Cardiac septum (tissue), 1 donor: ENCODE measurements around the gene TBC1D23. TPM values are rescaled to one million over a fixed set of nuclear protein-coding genes. Genes with fewer than 3 reads are reported as not detected.
"Not testable (repeated sequence)": the region's sequence is repeated elsewhere in the genome, so short reads cannot be mapped to it uniquely, and the experiment has no call there.

Experiments
- DNase-seq: peaks from one replicate; pipeline ENCODE4 v3.0.0-alpha.2; 2020; ENCODE audit warnings: low spot score
- intact Hi-C: fragments of 100-400 bp; cut with DNase I; formaldehyde crosslinking; loops from one replicate; pipeline ENCODE4 v1.14.0; 2022
- total RNA-seq: library from RNA; stranded (reverse); fragmentation: NEBNext Ultra II Directional; extraction: Animal tissue kit (Norgen Biotek cat#: 25700); gene quantifications from one replicate; pipeline ENCODE4 v1.2.1, GENCODE V29; 2021
- donor health status: DM: no; HTN: no; CAD: no.

The TBC1D23 gene
- total RNA-seq, 1 donor from 2014 or later = 35.1 TPM

DNA sequence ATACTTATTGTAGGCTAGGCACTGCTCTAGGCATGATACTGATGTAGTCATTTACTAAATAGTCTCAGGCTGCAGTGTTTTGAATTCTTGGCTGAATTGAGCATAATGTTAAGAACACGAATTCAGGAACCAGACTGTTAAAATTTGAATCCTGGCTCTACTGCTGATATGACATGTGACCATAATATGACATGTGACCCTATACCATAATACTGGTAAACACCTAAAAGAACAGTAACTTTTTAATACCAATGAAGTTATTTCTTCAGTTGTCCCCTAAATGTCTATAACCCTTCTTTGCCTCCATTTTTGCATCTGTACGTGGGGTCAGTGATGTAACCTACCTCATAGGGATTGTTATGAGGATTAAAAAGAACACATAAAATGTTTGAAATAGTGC, 18.1 kb downstream of the TBC1D23 start:
- intact Hi-C loops = no loop called here
- no peak for DNase-seq

DNA sequence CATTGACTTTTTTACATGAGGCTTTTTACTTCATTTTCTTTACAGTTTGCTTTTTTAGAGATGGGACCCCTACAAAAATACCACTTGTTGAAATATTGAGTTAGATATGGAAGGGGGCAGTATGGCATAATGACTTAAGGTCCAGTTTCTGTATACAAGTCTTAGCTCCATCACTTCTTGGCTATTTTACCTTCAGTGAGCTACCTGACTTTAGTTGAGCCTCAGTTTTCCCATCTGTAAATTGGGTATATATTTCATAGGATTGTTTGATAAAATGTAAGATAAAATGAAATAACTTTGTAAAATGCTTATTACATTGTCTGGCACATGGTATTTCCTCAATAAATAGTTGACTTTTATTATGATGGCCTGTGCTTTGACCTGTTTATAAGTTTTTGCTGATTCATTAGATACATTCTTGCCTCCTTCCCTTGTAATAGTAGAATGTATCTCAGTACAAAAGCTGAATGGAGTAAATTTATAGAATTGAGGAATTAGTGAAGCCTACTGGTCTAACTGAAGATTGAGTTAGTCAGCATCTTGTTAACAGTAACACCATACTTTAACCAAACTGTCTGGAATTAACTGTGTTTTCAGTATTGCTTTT, 27.6 kb downstream of the TBC1D23 start:
- DNase-seq = no peak
- intact Hi-C loops = no loop called here

DNA sequence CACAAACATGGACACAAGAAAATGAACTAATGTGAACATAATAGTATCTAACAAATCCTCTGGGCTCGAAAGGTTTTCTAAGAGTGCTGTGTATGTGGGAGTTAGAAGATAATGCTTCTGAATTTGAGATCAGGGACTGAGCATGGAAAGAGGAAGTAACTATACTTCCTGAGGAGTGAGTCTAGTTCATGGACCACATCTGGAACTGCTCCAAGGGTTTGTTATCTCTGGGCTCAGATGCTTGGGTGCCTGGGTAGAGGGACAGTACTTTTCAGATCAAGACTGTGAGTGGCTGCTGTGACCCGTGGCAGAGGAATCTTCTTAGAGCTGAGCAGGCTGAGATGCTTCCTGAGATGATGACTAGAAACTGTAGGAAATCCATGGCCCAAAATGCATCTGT, 28.5 kb downstream of the TBC1D23 start:
- no peak for DNase-seq
- intact Hi-C loops = no loop called here

DNA sequence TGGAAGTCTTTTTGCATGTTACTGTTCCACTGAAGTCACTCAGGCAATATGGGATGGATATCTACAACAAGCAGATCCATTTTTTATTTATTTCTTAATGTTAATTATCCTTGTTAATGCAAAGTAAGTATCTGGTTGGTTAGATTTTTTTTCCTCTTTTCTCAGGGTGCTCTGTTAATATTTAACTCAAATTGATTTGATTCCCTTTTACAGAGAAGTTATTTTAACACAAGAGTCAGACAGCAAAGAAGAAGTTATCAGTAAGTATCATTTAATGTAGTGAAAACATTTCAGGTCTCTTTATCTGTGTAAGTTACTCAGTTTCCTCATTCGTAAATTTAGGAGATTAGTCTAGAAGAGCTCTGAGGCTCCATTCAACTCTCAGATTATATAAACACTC, 34.3 kb downstream of the TBC1D23 start:
- intact Hi-C loops = no loop called here
- DNase-seq = no peak

DNA sequence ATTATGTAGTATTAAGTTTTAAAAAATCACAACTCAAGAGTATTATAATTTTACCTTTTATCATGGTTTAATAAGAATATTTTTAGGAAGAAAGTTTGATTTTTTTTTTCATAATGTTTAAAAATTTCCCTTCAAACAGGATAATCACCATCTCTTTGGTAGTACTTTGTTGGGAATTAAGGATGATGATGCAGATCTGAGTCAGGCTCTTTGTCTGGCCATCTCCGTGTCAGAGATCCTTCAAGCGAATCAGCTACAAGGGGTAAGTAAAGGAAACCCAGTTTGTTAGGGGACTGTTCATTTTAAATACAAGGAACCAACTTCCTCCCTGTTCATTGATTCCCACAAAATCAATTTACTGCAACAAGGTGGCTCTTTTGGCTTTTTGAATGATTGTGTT, 37.0 kb downstream of the TBC1D23 start:
- intact Hi-C loops = no loop called here
- DNase-seq = no peak

DNA sequence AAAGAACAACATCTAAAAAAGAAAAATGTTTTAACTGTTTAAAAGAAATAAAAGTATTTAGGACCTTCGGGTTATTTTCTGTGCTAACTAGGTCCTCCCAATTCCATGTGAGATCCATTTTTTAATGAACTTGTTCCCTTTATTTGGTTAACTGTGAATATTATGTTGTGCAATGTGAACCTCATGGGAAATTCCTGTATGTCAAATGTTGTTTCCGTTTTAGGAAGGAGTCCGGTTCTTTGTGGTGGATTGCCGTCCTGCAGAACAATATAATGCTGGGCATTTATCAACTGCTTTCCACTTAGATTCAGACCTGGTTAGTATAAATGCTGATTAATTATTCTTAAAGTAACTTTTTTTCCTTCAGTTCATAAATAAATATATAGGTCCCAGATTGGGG, 38.2 kb downstream of the TBC1D23 start:
- DNase-seq = no peak
- intact Hi-C loops = no loop called here

DNA sequence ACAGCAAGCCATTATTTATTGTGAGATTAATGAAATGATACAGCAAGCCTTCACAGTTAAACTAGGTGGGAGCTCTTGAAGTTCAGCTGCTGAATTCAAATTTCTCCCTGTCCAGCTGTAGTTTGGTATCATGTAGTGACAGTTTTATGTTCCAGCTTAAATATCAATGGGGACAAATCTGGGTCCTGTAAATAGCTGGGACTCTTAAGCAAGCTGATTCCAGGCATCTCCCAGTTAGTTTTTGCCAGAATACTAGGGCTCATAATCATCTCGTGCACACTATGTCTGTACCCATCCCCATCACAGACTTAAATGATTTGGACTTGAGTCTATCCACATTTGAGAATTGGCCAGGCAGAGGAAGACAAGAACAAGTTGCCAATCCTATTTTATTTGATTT, 45.9 kb downstream of the TBC1D23 start:
- no peak for DNase-seq
- intact Hi-C loops = no loop called here

DNA sequence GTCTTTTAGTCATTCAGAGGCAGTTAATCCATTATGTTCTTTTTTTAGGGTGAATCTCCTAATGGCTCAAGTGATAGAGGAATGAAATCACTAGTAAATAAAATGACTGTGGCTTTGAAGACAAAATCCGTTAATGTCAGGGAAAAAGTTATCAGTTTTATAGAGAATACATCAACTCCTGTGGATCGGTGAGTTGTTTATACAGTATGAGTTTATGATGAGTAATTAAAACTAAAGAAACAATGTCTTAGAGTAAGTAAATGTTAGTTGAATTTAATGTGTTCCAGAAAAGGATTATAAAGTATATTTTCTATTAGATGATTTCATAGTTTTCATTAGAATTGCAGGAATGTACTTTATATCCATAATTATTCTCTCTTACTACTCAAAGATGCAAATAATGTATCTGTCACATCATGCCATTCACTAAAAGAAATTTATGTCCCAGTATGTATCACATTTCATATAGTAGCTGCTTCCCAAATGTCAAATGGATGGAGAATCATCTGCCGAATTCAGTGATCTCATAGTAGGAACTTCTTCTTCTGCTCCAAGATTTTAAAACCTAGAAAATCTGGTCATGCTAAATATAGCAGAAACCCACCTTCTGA, 49.7 kb downstream of the TBC1D23 start:
- intact Hi-C loops = no loop called here
- no peak for DNase-seq

DNA sequence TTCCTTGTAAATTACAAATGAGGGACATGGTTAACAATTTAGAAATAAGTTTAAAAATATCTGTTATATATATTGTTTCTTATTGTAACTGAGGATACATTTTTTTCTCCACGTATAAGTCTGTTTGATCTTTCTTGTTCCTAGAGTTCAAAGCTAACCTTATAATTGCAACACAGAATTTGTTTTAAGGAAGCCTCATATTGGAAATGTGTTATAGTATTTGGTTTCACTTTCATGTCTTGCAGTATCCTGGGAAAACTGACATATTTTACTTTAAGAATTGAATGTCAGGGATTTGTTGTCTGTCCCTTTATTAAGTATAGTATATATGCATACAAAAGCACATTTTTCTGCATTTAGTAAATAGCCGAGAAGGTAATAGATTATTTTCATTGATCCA, 50.2 kb downstream of the TBC1D23 start:
- DNase-seq = no peak
- intact Hi-C loops = no loop called here

DNA sequence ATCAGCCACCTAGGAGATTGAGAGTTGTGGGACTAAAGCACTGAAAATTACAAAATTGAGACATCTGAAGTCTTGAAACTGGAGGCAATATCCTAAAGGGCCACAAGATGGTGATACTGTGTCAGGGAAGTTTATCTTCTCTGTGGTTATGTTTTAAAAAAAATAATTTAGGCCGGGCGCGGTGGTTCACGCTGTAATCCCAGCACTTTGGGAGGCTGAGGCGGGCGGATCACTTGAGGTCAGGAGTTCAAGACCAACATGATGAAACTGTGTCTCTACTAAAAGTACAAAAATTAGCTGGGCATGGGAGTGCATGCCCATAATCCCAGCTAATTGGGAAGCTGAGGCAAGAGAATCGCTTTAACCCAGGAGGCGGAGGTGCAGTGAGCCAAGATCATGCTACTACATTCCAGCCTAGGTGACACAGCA, 55.9 kb downstream of the TBC1D23 start:
- no peak for DNase-seq
- intact Hi-C loops = loop anchor here (5.0 kb wide), 1 partner anchor 276 kb away; no protein-coding TSS in a partner anchor

DNA sequence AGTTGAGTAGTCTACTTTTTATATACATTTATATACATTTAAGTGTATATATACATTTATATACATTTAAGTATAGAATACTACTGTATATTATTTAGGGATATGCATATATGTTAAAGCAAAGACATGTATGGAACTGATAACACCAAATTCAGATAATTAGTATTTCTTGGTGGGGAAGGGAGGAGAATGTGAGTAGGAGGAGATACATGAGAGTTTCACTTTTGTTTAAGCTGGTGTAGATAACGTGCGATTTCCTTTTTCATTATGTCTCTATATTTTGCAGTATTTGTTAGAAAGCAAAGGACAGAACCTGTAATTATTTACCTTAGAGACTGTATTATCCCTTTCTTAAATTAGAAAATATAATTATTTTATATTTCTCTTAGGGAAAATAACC, 57.1 kb downstream of the TBC1D23 start:
- DNase-seq = no peak
- intact Hi-C loops = loop anchor here (5.0 kb wide), 1 partner anchor 274 kb away; no protein-coding TSS in a partner anchor

DNA sequence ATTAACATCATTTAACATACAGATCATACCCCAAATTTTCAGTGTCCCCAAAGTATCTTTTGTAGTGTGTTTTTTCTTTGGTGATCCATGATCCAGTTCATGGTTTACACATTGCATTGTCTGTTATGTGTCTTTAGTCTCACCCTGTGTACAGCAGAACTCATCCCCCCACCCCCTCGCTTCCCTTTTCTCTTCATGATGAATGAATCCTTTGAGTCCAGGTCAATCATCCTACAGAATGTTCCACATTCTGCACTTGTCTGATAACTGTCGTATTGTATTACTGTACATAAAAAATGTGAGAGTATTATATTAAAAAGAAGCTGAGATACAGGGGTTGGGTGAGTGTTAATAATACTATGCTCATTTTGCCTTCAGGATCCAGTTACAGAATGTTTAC, 59.2 kb downstream of the TBC1D23 start:
- DNase-seq = no peak
- intact Hi-C loops = loop anchor here (5.0 kb wide), 1 partner anchor 272 kb away; no protein-coding TSS in a partner anchor

DNA sequence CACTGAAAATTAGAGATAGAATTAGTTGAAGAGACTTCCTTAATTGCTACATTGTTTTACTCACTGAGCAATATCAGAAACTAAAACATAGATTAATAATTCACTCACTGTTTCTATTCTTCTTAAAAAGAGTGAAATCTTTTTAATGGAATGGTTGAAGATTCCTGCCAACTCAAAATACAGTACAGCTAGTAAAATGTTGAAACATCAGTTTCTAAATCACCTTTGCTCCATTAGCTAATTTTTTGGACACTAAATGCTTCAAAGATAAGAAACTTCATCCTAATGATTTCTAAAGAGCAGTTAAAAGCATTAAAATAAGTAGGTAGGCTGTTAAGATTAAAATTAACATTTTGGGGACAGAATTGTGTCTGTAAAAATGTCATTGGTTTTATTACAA, 63.3 kb downstream of the TBC1D23 start:
- DNase-seq = no peak
- intact Hi-C loops = no loop called here

DNA sequence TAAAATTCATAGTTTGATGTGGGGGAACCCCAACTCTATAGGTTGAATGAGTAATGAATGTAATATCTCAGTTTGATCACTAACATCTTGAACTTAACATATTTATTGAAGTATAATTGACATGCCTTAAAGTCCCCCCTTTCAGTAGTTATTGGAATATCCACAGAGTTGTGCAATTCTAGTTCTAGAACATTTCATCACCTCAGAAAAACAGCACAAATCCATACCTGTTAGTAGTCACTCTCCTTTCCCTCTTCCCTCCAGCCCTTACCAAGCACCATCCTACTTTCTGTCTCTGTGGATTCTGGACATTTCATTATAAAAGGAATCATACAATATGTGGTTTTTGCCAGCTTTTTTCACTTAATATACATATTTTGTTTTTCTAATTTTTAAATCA, 65.0 kb downstream of the TBC1D23 start:
- intact Hi-C loops = no loop called here
- no peak for DNase-seq

DNA sequence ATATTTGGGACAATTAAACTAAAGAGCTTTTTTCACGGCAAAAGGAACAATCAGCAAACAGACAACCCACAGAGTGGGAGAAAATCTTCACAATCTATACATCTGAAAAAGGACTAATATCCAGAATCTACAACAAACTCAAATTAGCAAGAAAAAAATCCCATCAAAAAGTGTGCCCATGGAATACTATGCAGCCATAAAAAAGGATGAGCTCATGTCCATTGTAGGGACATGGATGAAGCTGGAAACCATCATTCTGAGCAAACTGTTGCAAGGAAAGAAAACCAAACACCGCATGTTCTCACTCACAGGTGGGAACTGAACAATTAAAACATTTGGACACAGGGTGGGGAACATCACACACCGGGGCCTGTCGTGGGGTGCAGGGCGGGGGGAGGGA, 66.6 kb downstream of the TBC1D23 start:
- DNase-seq, intact Hi-C loops: not testable (repeated sequence)

DNA sequence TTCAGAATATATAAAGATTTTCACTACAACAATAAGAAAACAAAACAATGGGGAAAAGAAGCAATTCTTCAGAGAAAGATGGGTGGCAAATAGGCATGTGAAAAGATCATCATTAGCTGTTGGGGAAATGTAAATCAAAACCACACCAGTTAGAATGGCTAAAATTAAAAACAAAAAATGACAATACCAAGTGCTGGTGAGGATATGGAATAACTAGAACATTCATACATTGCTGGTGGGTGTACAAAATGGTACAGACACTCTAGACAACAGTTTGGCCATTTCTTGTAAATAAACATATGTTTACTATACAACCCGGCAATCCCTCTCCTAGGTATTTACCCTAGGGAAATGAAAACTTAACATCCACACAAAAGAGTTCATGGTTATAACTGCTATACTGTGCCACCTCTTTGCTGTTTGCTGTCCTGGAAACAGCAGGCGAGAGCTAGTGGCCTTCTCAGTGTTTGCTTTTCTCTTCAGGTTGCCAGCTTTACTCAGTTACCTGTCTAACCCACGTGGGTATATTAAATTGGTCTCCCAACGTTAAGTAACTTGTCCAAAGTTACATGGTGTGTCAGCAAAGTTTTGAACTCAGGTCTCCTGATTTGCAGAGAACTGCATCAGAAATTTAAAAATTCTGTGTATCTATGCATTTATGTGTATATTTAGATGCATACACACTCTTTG, 69.2 kb downstream of the TBC1D23 start:
- no peak for DNase-seq
- intact Hi-C loops = no loop called here

DNA sequence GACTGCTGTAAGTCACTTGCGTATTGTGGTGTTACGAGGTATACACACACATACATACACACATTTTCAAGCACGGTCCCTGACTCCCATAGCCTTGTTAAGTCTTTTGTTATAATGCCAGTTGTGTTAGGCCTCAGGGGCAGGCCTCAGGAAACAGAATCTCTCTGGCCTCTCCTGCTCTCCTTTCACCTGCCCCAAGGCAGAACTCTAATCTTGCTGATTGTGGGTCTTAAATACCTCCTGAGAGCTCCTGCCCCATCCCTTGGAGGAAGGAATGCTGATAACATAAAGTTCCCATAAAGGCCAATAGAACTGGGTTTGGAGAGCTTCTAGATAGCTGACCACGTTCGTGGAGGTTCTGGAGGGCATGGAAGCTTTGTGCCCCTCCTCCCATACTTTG, 69.9 kb downstream of the TBC1D23 start:
- intact Hi-C loops = no loop called here
- DNase-seq = no peak

DNA sequence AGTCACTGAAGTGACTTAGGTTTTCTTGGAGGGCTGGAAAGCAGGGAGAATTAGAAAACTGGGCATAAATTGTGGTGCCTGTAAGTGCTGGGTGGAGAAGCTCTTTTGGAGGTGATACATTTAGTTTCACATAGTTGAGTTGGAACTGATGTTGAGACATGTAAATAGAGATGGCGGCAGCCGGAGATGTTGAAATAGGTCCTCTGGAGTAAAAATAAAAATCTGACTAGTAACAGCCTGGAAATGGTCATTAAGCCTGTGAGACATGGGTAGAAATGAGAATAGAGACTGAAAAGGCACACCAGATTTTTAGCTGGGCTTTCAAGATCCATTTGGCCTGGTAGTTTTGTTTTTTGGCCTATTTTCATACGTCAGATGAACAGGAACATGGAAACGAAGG, 70.9 kb downstream of the TBC1D23 start:
- no peak for DNase-seq
- intact Hi-C loops = no loop called here

DNA sequence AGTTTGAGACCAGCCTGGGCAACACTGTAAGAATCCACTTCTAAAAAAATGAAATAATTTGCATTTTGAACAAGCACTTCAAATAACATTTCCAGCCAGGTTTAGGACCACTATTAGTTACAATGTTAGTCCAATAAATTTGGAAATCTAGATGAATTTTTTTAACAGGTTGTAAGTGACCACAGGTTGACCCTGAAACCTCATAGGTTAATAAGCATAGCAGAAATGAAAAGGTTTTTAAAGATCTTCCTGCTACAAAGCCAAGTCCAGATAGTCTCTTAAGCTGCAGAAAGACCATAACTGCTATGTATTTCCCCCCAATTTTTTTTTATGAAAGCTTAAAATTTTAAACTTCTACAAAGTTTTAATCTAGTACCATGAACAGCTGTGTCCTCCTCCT, 72.3 kb downstream of the TBC1D23 start:
- intact Hi-C loops = no loop called here
- DNase-seq = no peak

DNA sequence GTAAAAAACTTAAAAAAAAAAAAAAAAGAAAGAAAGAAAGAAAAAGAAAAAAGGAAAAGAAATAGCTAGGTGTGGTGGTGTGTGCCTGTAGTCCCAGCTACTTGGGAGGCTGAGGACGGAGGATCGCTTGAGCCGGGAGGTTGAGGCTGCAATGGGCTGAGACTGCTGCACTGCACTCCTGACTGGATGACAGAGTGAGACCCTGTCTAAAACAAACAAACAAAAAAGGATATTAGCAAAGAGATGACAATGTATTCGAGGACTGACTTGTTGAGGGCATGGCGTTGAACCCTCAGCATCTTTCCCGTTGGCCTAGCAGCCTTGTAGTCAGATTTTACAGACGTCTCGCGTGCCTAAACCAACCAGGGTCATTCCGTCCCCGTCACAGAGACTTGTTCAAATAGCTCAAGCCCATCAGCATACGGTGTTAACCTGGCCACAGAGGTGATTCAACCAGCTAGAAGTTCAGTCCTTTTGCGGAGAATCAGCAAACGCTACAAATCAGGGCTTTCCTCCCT, 73.2 kb downstream of the TBC1D23 start:
- no peak for DNase-seq
- intact Hi-C loops = loop anchor here (1.0 kb wide), 1 partner anchor 67 kb away; the partner anchor contains the start of genes LNP1 and TOMM70
